Stimulated activated CD4-positive, alpha-beta T cell treated with anti-CD3 and anti-CD28 coated beads, Interleukin-4, amount 100 ng/mL, for 24 hours (primary cell): ENCODE results near the gene NLRP4.
"Not testable (repeated sequence)": the region's sequence is repeated elsewhere in the genome, so short reads cannot be mapped to it uniquely, and the experiment has no call there.

Experiments
- DNase-seq: peaks from one replicate; pipeline ENCODE4 v3.0.0-alpha.2; 2020

Gene NLRP4

GRCh38 chr19:55901369-55902079 lies 65.2 kb downstream of the NLRP4 start:
- no peak for DNase-seq

GRCh38 chr19:55902080-55902751 lies 65.9 kb downstream of the NLRP4 start:
- DNase-seq: no peak

DNA sequence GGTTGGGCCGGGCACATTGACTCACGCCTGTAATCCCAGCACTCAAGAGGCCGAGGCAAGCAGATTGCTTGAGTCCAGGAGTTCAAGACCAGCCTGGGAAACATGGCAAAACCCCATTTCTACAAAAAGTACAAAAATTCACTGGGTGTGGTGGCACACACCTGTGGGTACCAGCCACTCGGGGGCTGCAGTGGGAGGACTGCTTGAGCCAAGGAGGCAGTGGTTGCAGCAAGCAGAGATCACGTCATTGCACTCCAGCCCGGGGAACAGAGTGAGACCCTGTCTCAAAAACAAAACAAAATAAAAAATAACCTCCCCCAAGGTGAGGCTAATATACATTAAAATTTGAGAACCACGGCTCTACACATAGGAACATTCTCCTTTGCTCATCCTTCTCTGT lies 70.9 kb downstream of the NLRP4 start:
- no peak for DNase-seq

DNA sequence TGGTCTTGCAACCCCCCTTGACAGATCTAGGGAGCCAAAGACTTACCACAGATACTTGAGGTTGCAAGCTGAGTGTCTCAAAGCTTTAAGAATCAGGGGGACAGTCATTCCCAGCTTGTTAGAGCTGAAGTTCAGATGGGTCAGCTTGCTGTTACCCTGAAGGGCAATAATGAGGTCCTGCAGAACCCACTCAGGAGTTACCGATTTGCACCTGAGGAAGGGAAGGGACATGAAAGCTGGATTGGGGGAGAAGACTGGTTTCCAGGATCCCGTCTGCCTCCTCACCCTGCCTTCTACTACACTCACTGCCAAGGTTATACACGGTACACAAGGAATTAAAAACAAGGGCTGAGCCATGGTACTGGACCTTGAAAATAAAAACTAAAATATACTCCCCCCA lies 71.4 kb downstream of the NLRP4 start:
- DNase-seq: no peak

GRCh38 chr19:55909801-55910200 lies 73.5 kb downstream of the NLRP4 start:
- DNase-seq: no peak

- no peak for DNase-seq
These were observed 76.6 kb downstream of the NLRP4 start for GRCh38 chr19:55912916-55913315.

- DNase-seq: no peak
These were observed 77.4 kb downstream of the NLRP4 start for GRCh38 chr19:55913643-55914268.

DNA sequence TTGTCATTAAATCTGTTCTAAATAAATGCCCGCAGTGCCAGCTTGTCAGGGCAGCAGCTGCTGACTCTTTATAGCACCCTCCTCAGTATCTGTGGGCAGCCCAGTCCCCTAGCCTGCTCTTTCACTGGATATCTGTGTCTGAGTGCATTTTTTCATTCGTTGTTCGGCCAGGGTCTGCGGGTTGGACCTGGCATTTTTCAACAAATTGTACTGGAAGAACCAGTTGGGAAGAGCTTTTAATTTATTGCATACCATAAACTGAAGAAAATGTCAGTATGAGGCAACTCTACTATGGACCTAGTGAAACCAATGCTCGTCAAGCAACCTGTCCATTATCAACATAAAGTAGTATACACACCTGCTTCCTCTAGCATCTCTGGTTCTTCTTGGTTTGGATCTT lies 87.2 kb downstream of the NLRP4 start:
- DNase-seq: no peak

GRCh38 chr19:55927991-55928390 lies 91.7 kb downstream of the NLRP4 start:
- DNase-seq: no peak

DNA sequence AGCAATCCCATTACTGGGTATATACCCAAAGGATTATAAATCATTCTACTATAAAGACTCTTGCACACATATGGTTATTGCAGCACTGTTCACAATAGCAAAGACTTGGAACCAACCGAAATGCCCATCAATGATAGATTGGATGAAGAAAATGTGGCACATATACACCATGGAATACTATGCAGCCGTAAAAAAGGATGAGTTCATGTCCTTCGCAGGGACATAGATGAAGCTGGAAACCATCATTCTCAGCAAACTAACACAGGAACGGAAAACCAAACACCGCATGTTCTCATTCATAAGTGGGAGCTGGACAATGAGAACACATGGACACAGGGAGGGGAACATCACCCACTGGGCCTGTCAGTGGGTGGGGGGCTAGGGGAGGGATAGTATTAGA lies 92.9 kb downstream of the NLRP4 start:
- not testable (repeated sequence) for DNase-seq

DNA sequence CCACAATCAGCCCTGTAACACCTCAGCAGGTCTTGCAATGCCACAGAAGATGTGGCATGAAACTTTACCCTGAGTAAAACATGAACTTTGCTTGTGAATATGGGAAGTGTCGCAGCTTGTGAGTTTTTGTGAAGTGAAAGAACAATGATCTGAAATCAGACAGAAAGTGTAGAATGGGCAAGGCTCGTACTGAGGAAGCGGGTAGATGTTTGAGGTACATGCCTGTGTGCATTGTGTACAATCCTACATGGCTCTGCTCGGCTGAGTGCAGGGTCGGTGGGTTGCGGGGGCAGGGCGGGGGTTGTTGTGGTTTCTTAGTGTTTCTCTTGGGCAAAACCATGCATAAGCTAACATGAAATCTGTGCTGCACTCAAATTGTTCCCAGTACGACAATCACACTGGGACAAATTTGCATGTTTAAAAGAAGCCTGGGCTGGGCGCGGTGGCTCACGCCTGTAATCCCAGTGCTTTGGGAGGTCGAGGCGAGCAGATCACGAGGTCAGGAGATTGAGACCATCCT lies 94.7 kb downstream of the NLRP4 start:
- DNase-seq: no peak
